ENCODE measurements around the gene EEPD1.

DNA sequence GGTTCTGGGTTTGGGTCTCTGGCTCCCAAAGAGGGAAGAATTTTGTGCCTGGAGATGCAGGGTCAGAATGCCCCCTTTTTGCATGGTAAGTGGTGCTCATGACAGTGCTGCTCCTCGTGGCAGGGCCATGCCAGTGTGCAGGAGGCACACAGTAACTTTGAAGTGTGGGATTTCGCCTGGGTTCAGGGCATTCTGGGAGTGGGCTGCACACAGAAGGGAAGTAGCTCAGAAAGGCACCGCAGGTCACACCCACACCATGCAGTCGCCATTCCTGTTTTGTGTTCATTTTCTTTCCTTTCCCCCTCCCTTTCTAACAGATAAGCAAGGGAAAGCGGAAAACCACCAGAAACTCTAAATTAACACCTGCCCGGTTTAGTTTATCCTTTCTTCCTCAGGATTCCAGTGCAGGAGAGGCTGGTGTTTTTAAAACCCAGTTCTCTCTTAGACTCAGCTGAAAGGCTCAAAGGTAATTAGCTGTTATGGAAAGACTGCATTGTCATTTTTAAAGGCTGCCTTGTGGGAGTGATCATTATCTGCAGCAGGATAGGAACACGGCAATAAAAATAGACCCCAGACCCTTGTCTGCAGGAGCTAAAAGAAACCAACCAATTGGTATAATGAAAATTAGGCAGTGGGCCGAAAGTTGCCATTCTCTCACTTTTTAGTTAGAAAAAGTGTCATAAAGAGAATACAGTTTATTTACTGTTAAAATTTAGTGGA lies 50.2 kb downstream of the EEPD1 start:
- TF ChIP-seq CSRNP3 (CRISPR knock-in tag; IDR thresholded peaks at IDR 0.05) = no peak
- no peak for TF ChIP-seq RARB (CRISPR knock-in tag; IDR thresholded peaks at IDR 0.05)
- no peak for TF ChIP-seq CREB5 (CRISPR knock-in tag; IDR thresholded peaks at IDR 0.05; ENCODE audit: low read depth)
- no peak for TF ChIP-seq ZNF8 (CRISPR knock-in tag; IDR thresholded peaks at IDR 0.05)
- TF ChIP-seq PATZ1 (CRISPR knock-in tag; IDR thresholded peaks at IDR 0.05; ENCODE audit: borderline replicate concordance) = no peak
- TF ChIP-seq CSDC2 (CRISPR knock-in tag; IDR thresholded peaks at IDR 0.05) = no peak
- no peak for TF ChIP-seq ARNTL (CRISPR knock-in tag; IDR thresholded peaks at IDR 0.05; ENCODE audit: borderline replicate concordance, low read depth)
- TF ChIP-seq GLIS3 (CRISPR knock-in tag; IDR thresholded peaks at IDR 0.05) = no peak
- TF ChIP-seq PPARA (CRISPR knock-in tag; IDR thresholded peaks at IDR 0.05; ENCODE audit: borderline replicate concordance) = no peak
- TF ChIP-seq, protein P1, sequence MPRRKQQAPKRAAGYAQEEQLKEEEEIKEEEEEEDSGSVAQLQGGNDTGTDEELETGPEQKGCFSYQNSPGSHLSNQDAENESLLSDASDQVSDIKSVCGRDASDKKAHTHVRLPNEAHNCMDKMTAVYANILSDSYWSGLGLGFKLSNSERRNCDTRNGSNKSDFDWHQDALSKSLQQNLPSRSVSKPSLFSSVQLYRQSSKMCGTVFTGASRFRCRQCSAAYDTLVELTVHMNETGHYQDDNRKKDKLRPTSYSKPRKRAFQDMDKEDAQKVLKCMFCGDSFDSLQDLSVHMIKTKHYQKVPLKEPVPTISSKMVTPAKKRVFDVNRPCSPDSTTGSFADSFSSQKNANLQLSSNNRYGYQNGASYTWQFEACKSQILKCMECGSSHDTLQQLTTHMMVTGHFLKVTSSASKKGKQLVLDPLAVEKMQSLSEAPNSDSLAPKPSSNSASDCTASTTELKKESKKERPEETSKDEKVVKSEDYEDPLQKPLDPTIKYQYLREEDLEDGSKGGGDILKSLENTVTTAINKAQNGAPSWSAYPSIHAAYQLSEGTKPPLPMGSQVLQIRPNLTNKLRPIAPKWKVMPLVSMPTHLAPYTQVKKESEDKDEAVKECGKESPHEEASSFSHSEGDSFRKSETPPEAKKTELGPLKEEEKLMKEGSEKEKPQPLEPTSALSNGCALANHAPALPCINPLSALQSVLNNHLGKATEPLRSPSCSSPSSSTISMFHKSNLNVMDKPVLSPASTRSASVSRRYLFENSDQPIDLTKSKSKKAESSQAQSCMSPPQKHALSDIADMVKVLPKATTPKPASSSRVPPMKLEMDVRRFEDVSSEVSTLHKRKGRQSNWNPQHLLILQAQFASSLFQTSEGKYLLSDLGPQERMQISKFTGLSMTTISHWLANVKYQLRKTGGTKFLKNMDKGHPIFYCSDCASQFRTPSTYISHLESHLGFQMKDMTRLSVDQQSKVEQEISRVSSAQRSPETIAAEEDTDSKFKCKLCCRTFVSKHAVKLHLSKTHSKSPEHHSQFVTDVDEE (CRISPR knock-in tag; IDR thresholded peaks at IDR 0.05) = no peak
- no peak for TF ChIP-seq ZC3H10 (CRISPR knock-in tag; IDR thresholded peaks at IDR 0.05)

Data from SK-N-SH treated with all-trans-retinoic acid at 6 μM for 48 hours (cell line).